H1 (cell line): ENCODE results near the gene SPTLC3. TPM values are rescaled to one million over a fixed set of nuclear protein-coding genes. Genes with fewer than 3 reads are reported as not detected.

Source experiments
- CTCF ChIA-PET: fragments of 300-600 bp; sonication (Branson Sonifier 250); formaldehyde crosslinking; loops from one replicate; lab custom pipeline; 2021; ENCODE audit not compliant: partially characterized antibody; lab: Charles Lee
- POLR2A ChIA-PET: fragments of 300-600 bp; sonication (Branson Sonifier 250); formaldehyde crosslinking; loops from one replicate; lab custom pipeline; 2021; ENCODE audit warnings: inconsistent platforms; ENCODE audit not compliant: partially characterized antibody; lab: Charles Lee
- DNase-seq, 2 experiments: peaks; one replicate each; pipeline versions ENCODE4 v3.0.0 to v3.0.0-alpha.2; 2010 to 2022; ENCODE audit warnings: low spot score in 2 of 2, low read depth in 1 of 2, mixed read lengths in 1 of 2
- FAIRE-seq: peaks from 2 replicates; lab custom pipeline; 2011; peaks lifted over from hg19 to GRCh38; lab: Jason Lieb, UNC
- H2AFZ ChIP-seq: 2 replicates; pipeline ENCODE4 v1.8.1; 2012; ENCODE audit warnings: low read length, inconsistent platforms
- H2AK5ac ChIP-seq: 2 replicates; pipeline ENCODE4 v1.6.1; 2013; ENCODE audit warnings: low read depth, low read length
- H2BK120ac ChIP-seq: replicated peaks from 2 replicates; pipeline ENCODE3; 2013; ENCODE audit warnings: low read depth, low read length, inconsistent platforms
- H2BK12ac ChIP-seq: 2 replicates; pipeline ENCODE4 v1.6.1; 2013; ENCODE audit warnings: low read depth, low read length
- H2BK15ac ChIP-seq: 2 replicates; pipeline ENCODE4 v1.6.1; 2013; ENCODE audit warnings: low read length
- H2BK20ac ChIP-seq: 2 replicates; pipeline ENCODE4 v1.6.1; 2013; ENCODE audit warnings: low read length
- H2BK5ac ChIP-seq: 2 replicates; pipeline ENCODE4 v1.6.1; 2013; ENCODE audit warnings: low read depth, low read length
- H3K14ac ChIP-seq: 2 replicates; pipeline ENCODE4 v1.6.1; 2013; ENCODE audit warnings: inconsistent platforms; ENCODE audit not compliant: insufficient read length
- H3K18ac ChIP-seq: 2 replicates; pipeline ENCODE4 v1.6.1; 2013; ENCODE audit warnings: low read length; ENCODE audit errors: extremely low read depth
- H3K23ac ChIP-seq: 2 replicates; pipeline ENCODE4 v1.6.1; 2013; ENCODE audit warnings: inconsistent platforms; ENCODE audit not compliant: insufficient read length
- H3K23me2 ChIP-seq: 2 replicates; pipeline ENCODE4 v1.6.1; 2013; ENCODE audit warnings: low read depth, low read length
- H3K27ac ChIP-seq: 2 replicates; pipeline ENCODE4 v1.6.1; 2011; ENCODE audit warnings: low read depth, low read length, inconsistent platforms
- H3K27me3 ChIP-seq, 4 experiments: replicated peaks in 1 of 4; 1 replicate in 1 of 4; 2 replicates in 3 of 4; pipeline versions ENCODE4 v1.6.1 to v1.8.1; 2011 to 2013; ENCODE audit warnings: low read length in 3 of 4, mild to moderate bottlenecking in 3 of 4, inconsistent platforms in 2 of 4, mixed read lengths in 2 of 4, moderate library complexity in 1 of 4; ENCODE audit not compliant: control insufficient read depth in 3 of 4, insufficient read depth in 3 of 4; ENCODE audit errors: extremely low read depth in 1 of 4
- H3K36me3 ChIP-seq, 4 experiments: 2 replicates each; pipeline versions ENCODE4 v1.6.1 to v1.8.1; 2011 to 2013; ENCODE audit warnings: mild to moderate bottlenecking in 4 of 4, low read length in 3 of 4, moderate library complexity in 2 of 4, control low read depth in 1 of 4, inconsistent platforms in 1 of 4; ENCODE audit not compliant: insufficient read depth in 4 of 4, control insufficient read depth in 2 of 4
- H3K4ac ChIP-seq: replicated peaks from 2 replicates; pipeline ENCODE3; 2013; ENCODE audit warnings: low read length, low read depth, mixed read lengths, inconsistent platforms; ENCODE audit not compliant: insufficient read length
- H3K4me1 ChIP-seq, 4 experiments: replicated peaks in 1 of 4; 1 replicate in 1 of 4; 2 replicates in 3 of 4; pipeline versions ENCODE4 v1.6.1 to v1.8.1; 2011 to 2013; ENCODE audit warnings: low read length in 3 of 4, inconsistent platforms in 2 of 4, mixed read lengths in 1 of 4; ENCODE audit not compliant: insufficient read depth in 4 of 4, control insufficient read depth in 3 of 4
- H3K4me2 ChIP-seq, 2 experiments: 2 replicates each; pipeline versions ENCODE4 v1.6.1 to v1.8.1; 2011 to 2013; ENCODE audit warnings: low read depth in 2 of 2, low read length in 2 of 2, control low read depth in 1 of 2, inconsistent platforms in 1 of 2, mild to moderate bottlenecking in 1 of 2; ENCODE audit not compliant: insufficient read depth in 1 of 2
- H3K4me3 ChIP-seq, 4 experiments: fragments of 200-600, 300-600 bp in 1 of 4; sonication (generic), shearing (Covaris generic), sonication (Bioruptor Twin) in 1 of 4; 2 replicates each; pipeline versions ENCODE4 v1.5.1 to v1.8.1; 2011 to 2016; ENCODE audit warnings: low read length in 4 of 4, low read depth in 3 of 4, control low read depth in 2 of 4, inconsistent platforms in 2 of 4, mild to moderate bottlenecking in 2 of 4, mixed read lengths in 1 of 4, moderate library complexity in 1 of 4; ENCODE audit not compliant: insufficient read depth in 2 of 4; ENCODE audit errors: extremely low read depth in 1 of 4
- H3K56ac ChIP-seq: replicated peaks from 2 replicates; pipeline ENCODE3; 2013; ENCODE audit warnings: low read depth, mild to moderate bottlenecking, mixed read lengths, low read length, inconsistent platforms; ENCODE audit not compliant: insufficient read length
- H3K79me1 ChIP-seq: 2 replicates; pipeline ENCODE4 v1.6.1; 2013; ENCODE audit warnings: low read depth, low read length, control low read depth
- H3K79me2 ChIP-seq, 2 experiments: 2 replicates each; pipeline versions ENCODE4 v1.6.1 to v1.8.1; 2012 to 2013; ENCODE audit warnings: low read length in 2 of 2, mild to moderate bottlenecking in 2 of 2, inconsistent platforms in 1 of 2; ENCODE audit not compliant: insufficient read depth in 2 of 2, control insufficient read depth in 1 of 2
- H3K9ac ChIP-seq, 4 experiments: replicated peaks in 1 of 4; 1 replicate in 1 of 4; 2 replicates in 3 of 4; pipeline versions ENCODE4 v1.6.1 to v1.8.1; 2011 to 2013; ENCODE audit warnings: low read depth in 3 of 4, low read length in 3 of 4, control low read depth in 2 of 4, mild to moderate bottlenecking in 2 of 4, moderate library complexity in 2 of 4, inconsistent platforms in 1 of 4; ENCODE audit errors: extremely low read depth in 1 of 4
- H3K9me3 ChIP-seq, 2 experiments: 2 replicates each; pipeline versions ENCODE4 v1.6.1 to v1.8.1; 2012 to 2013; ENCODE audit warnings: mild to moderate bottlenecking in 2 of 2, moderate library complexity in 2 of 2, control low read depth in 1 of 2, inconsistent platforms in 1 of 2, low read depth in 1 of 2, low read length in 1 of 2, mixed read lengths in 1 of 2; ENCODE audit not compliant: insufficient read depth in 2 of 2
- H4K20me1 ChIP-seq, 2 experiments: replicated peaks in 1 of 2; 2 replicates each; pipeline versions ENCODE3 to v1.8.1; 2011 to 2013; ENCODE audit warnings: inconsistent platforms in 2 of 2, low read length in 2 of 2, mild to moderate bottlenecking in 1 of 2; ENCODE audit not compliant: insufficient read depth in 2 of 2, control insufficient read depth in 1 of 2
- H4K5ac ChIP-seq: 2 replicates; pipeline ENCODE4 v1.6.1; 2013; ENCODE audit warnings: low read length, low read depth, mixed read lengths, inconsistent platforms; ENCODE audit not compliant: insufficient read length
- H4K8ac ChIP-seq: 2 replicates; pipeline ENCODE4 v1.8.0; 2013; ENCODE audit warnings: mild to moderate bottlenecking, moderate library complexity, low read length, inconsistent platforms; ENCODE audit not compliant: insufficient read depth; ENCODE audit errors: extremely low read depth
- H4K91ac ChIP-seq: replicated peaks from 2 replicates; pipeline ENCODE3; 2013; ENCODE audit warnings: low read length, mixed read lengths, inconsistent platforms; ENCODE audit not compliant: insufficient read length
- BRCA1 ChIP-seq: IDR thresholded peaks from 2 replicates; pipeline ENCODE4 v1.6.1; 2012; ENCODE audit warnings: low read depth, low read length, improper control_type of control experiment
- CBX5 ChIP-seq: fragments of 300-800, 300-1000 bp; sonication (generic); IDR thresholded peaks from 2 replicates; pipeline ENCODE4 v1.7.1; 2016; ENCODE audit warnings: antibody characterized with exemption, low read length, low read depth
- GABPA ChIP-seq: IDR thresholded peaks from 2 replicates; pipeline ENCODE4 v1.6.1; 2011; ENCODE audit warnings: mild to moderate bottlenecking, low read length, moderate library complexity, borderline replicate concordance; ENCODE audit not compliant: insufficient read depth
- GTF2F1 ChIP-seq: IDR thresholded peaks from 2 replicates; pipeline ENCODE4 v1.6.1; 2012; ENCODE audit warnings: low read depth, low read length, improper control_type of control experiment, borderline replicate concordance
- HDAC6 ChIP-seq: IDR thresholded peaks from one replicate; pipeline ENCODE4 v1.7.1; 2012; ENCODE audit warnings: low read depth, mild to moderate bottlenecking, inconsistent platforms, low read length, moderate library complexity
- NANOG ChIP-seq: IDR thresholded peaks from 2 replicates; pipeline ENCODE4 v1.6.1; 2011; ENCODE audit warnings: low read length, low read depth, mild to moderate bottlenecking, inconsistent platforms; ENCODE audit not compliant: insufficient read depth, poor library complexity, severe bottlenecking
- RBBP5 ChIP-seq: IDR thresholded peaks from 2 replicates; pipeline ENCODE4 v1.7.1; 2012; ENCODE audit warnings: low read depth, mild to moderate bottlenecking, inconsistent platforms, low read length, moderate library complexity, borderline replicate concordance
- RXRA ChIP-seq: IDR thresholded peaks from 2 replicates; pipeline ENCODE4 v1.6.1; 2011; ENCODE audit warnings: low read depth, mild to moderate bottlenecking, low read length, moderate library complexity; ENCODE audit not compliant: insufficient read depth
- SIRT6 ChIP-seq: IDR thresholded peaks from one replicate; pipeline ENCODE4 v1.7.1; 2012; ENCODE audit warnings: low read length, inconsistent platforms
- SIX5 ChIP-seq: IDR thresholded peaks from 2 replicates; pipeline ENCODE4 v1.6.1; 2011; ENCODE audit warnings: mild to moderate bottlenecking, low read depth, low read length
- SRF ChIP-seq: IDR thresholded peaks from 2 replicates; pipeline ENCODE4 v1.6.1; 2011; ENCODE audit warnings: mild to moderate bottlenecking, low read depth, low read length, moderate library complexity
- TBP ChIP-seq: IDR thresholded peaks from 2 replicates; pipeline ENCODE4 v1.6.1; 2011; ENCODE audit warnings: low read depth, low read length, improper control_type of control experiment
- WGBS, 2 experiments: shearing (Covaris generic) in 1 of 2; methylation state at CpG; one replicate each; pipeline versions ENCODE4 v1.1.6 to v1.1.7; 2013 to 2015; ENCODE audit warnings: low lambda C conversion rate in 2 of 2, mixed read lengths in 2 of 2, inconsistent platforms in 1 of 2, low coverage in 1 of 2, missing lambda C conversion rate in 1 of 2; ENCODE audit not compliant: insufficient replicate concordance in 2 of 2, insufficient coverage in 1 of 2, insufficient read length in 1 of 2; ENCODE audit errors: extremely low coverage in 1 of 2, missing lambda C conversion rate in 1 of 2; 5-methylcytosine and 5-hydroxymethylcytosine counted together
- polyA plus RNA-seq, 7 experiments: library from polyadenylated mRNA; depleted of rRNA in 3 of 7; stranded (reverse) in 5 of 7; unstranded in 2 of 7; fragments of >200 nt in 5 of 7; fragments of 200-250 nt in 2 of 7; gene quantifications; 1 replicate in 5 of 7; 2 replicates in 1 of 7; 4 replicates in 1 of 7; pipeline versions ENCODE4 v1.2.1 to v1.2.3, GENCODE V29; 2011 to 2013; ENCODE audit warnings: missing spikeins in 2 of 7, mixed read lengths in 2 of 7
- total RNA-seq: library from RNA; stranded (reverse); fragmentation: NEBNext Ultra II Directional; extraction: Animal tissue kit (Norgen Biotek cat#: 25700); gene quantifications from 2 replicates; pipeline ENCODE4 v1.2.1, GENCODE V29; 2021
- TF ChIP-seq, protein P1 (sequence below): IDR thresholded peaks from 2 replicates; pipeline ENCODE4 v1.6.1; 2011; ENCODE audit warnings: low read length, improper control_type of control experiment
- TF ChIP-seq, protein P2 (sequence below): IDR thresholded peaks from 2 replicates; pipeline ENCODE4 v1.6.1; 2012; ENCODE audit warnings: inconsistent platforms

The SPTLC3 gene
- total and polyA plus RNA-seq, 2 of the 8 experiments (the other 6 are each of a cell fraction or from before 2014, with no cell fraction given): 0.23 to 0.82 TPM

DNA sequence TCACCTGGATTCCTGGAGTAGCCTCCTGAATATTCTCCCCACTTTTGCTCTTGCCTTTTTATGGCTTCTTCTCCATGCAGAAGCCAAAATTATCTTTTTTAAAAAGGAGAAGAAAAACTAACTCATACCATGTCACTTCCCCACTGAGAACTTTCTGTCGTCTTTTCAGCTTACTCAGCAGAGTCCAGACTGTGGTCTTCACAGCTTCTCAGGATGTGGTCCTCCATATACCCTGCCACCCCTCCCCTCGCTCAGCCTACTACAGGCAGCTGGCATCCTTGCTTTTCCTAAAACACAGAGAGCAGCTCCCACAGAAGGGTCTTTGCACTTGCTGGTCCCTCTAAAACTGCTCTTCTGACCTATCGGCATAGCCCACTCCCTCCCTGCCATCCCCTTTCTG is 122.9 kb downstream of the SPTLC3 start:
- no peak overlapping the region for H3K27ac ChIP-seq
- no peaks in the 10 kb centered on the region for H3K9me3 ChIP-seq
- no peak overlapping the region for H3K18ac ChIP-seq
- no peaks in the 10 kb centered on the region for H4K20me1 ChIP-seq
- no peaks in the 10 kb centered on the region for H3K79me2 ChIP-seq
- H4K91ac ChIP-seq: no peak overlapping the region
- no peak overlapping the region for H3K14ac ChIP-seq
- FAIRE-seq (no peak), DNase-seq (no peak)
- H2AK5ac ChIP-seq: no peak overlapping the region
- no peak overlapping the region for H2BK15ac ChIP-seq
- H3K56ac ChIP-seq: no peak overlapping the region
- H4K8ac ChIP-seq: no peak overlapping the region
- no peak overlapping the region for H2AFZ ChIP-seq
- H4K5ac ChIP-seq: no peak overlapping the region
- H3K9ac ChIP-seq: no peak overlapping the region
- H3K23me2 ChIP-seq: no peaks in the 10 kb centered on the region
- ChIA-PET POLR2A (no interaction called here), CTCF (interaction anchor here (0.6 to 1.2 kb wide), 2 partner anchors 10 to 83 kb away, joined by 3 read pairs; no protein-coding TSS in a partner anchor)
- H2BK20ac ChIP-seq: no peak overlapping the region
- H3K4me3 ChIP-seq: no peak overlapping the region
- 80% methylated on average over 3 of the region's 3 CpGs; no CpG with 5 or more reads in 1 of the 2 experiments for WGBS, 2 experiments
- H2BK5ac ChIP-seq: no peak overlapping the region
- H2BK120ac ChIP-seq: no peak overlapping the region
- H3K4ac ChIP-seq: no peak overlapping the region
- H3K4me1 ChIP-seq: no peaks in the 10 kb centered on the region; a peak in 1 of 7 replicates
- no peak overlapping the region for H2BK12ac ChIP-seq
- no peaks in the 10 kb centered on the region for H3K36me3 ChIP-seq
- no peak overlapping the region for H3K23ac ChIP-seq
- no peaks in the 10 kb centered on the region for H3K79me1 ChIP-seq
- H3K4me2 ChIP-seq: no peak overlapping the region
- no peaks in the 10 kb centered on the region for H3K27me3 ChIP-seq
- TF ChIP-seq CBX5 (no peak), NANOG (no peak), TBP (no peak), SIX5 (no peak), HDAC6 (no peak), BRCA1 (no peak), SRF (no peak), SIRT6 (no peak), GTF2F1 (no peak), RBBP5 (no peak), GABPA (no peak), RXRA (no peak)
- TF ChIP-seq, protein P1, sequence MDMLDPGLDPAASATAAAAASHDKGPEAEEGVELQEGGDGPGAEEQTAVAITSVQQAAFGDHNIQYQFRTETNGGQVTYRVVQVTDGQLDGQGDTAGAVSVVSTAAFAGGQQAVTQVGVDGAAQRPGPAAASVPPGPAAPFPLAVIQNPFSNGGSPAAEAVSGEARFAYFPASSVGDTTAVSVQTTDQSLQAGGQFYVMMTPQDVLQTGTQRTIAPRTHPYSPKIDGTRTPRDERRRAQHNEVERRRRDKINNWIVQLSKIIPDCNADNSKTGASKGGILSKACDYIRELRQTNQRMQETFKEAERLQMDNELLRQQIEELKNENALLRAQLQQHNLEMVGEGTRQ: no peak
- TF ChIP-seq, protein P2, sequence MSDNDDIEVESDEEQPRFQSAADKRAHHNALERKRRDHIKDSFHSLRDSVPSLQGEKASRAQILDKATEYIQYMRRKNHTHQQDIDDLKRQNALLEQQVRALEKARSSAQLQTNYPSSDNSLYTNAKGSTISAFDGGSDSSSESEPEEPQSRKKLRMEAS: no peak
